H9 (cell line): ENCODE measurements around the gene PODNL1. TPM values are rescaled to one million over a fixed set of nuclear protein-coding genes. Genes with fewer than 3 reads are reported as not detected.

Source experiments
- DNase-seq: peaks from one replicate; pipeline ENCODE4 v3.0.0-alpha.2; 2017
- H2AFZ ChIP-seq: one replicate; pipeline ENCODE4 v1.6.1; 2013; ENCODE audit warnings: mild to moderate bottlenecking, low read length, control low read depth, moderate library complexity
- H2AK5ac ChIP-seq: 2 replicates; pipeline ENCODE4 v1.6.1; 2013; ENCODE audit warnings: low read length, control low read depth, mixed read lengths; ENCODE audit not compliant: insufficient read length
- H2BK120ac ChIP-seq: one replicate; pipeline ENCODE4 v1.6.1; 2013; ENCODE audit warnings: low read depth, mild to moderate bottlenecking, low read length, control low read depth, inconsistent platforms; ENCODE audit not compliant: poor library complexity, severe bottlenecking
- H2BK12ac ChIP-seq: 2 replicates; pipeline ENCODE4 v1.6.1; 2013; ENCODE audit warnings: low read length, control low read depth, mixed read lengths, low read depth; ENCODE audit not compliant: insufficient read length
- H2BK15ac ChIP-seq: 2 replicates; pipeline ENCODE4 v1.6.1; 2013; ENCODE audit warnings: low read depth, low read length, control low read depth
- H2BK20ac ChIP-seq: one replicate; pipeline ENCODE4 v1.6.1; 2013; ENCODE audit warnings: low read depth, mild to moderate bottlenecking, low read length, control low read depth, inconsistent platforms; ENCODE audit not compliant: poor library complexity, severe bottlenecking
- H2BK5ac ChIP-seq: 2 replicates; pipeline ENCODE4 v1.6.1; 2013; ENCODE audit warnings: low read length, control low read depth, mixed read lengths; ENCODE audit not compliant: insufficient read length
- H3K14ac ChIP-seq: 2 replicates; pipeline ENCODE4 v1.6.1; 2013; ENCODE audit warnings: low read length, control low read depth; ENCODE audit not compliant: insufficient read depth
- H3K18ac ChIP-seq: 2 replicates; pipeline ENCODE4 v1.6.1; 2013; ENCODE audit warnings: low read depth, mild to moderate bottlenecking, mixed read lengths, low read length, control low read depth; ENCODE audit not compliant: insufficient read length
- H3K23ac ChIP-seq: 2 replicates; pipeline ENCODE4 v1.6.1; 2013; ENCODE audit warnings: low read length, control low read depth, mixed read lengths, low read depth; ENCODE audit not compliant: insufficient read length
- H3K23me2 ChIP-seq: 2 replicates; pipeline ENCODE4 v1.6.1; 2013; ENCODE audit warnings: low read depth, mild to moderate bottlenecking, mixed read lengths, low read length, control low read depth; ENCODE audit not compliant: insufficient read length, poor library complexity, severe bottlenecking
- H3K27ac ChIP-seq: 2 replicates; pipeline ENCODE4 v1.5.1; 2013; ENCODE audit warnings: low read length, control low read depth, mixed read lengths, low read depth; ENCODE audit not compliant: insufficient read length
- H3K27me3 ChIP-seq: 2 replicates; pipeline ENCODE4 v1.6.1; 2013; ENCODE audit warnings: low read length, control low read depth, inconsistent platforms; ENCODE audit not compliant: insufficient read depth
- H3K4ac ChIP-seq: 2 replicates; pipeline ENCODE4 v1.6.1; 2013; ENCODE audit warnings: low read depth, mild to moderate bottlenecking, control low read depth, inconsistent platforms, low read length, moderate library complexity
- H3K4me1 ChIP-seq: 2 replicates; pipeline ENCODE4 v1.6.1; 2013; ENCODE audit warnings: low read length, control low read depth, inconsistent platforms; ENCODE audit not compliant: insufficient read depth
- H3K4me2 ChIP-seq: 2 replicates; pipeline ENCODE4 v1.6.1; 2013; ENCODE audit warnings: low read length, control low read depth, mixed read lengths; ENCODE audit not compliant: insufficient read length, insufficient read depth
- H3K56ac ChIP-seq: 2 replicates; pipeline ENCODE4 v1.6.1; 2013; ENCODE audit warnings: low read depth, mild to moderate bottlenecking, mixed read lengths, low read length, control low read depth; ENCODE audit not compliant: insufficient read length
- H3K79me1 ChIP-seq: 2 replicates; pipeline ENCODE4 v1.6.1; 2013; ENCODE audit warnings: low read depth, mild to moderate bottlenecking, moderate library complexity, low read length, control low read depth, inconsistent platforms; ENCODE audit not compliant: insufficient read depth, poor library complexity, severe bottlenecking
- H3K79me2 ChIP-seq: 2 replicates; pipeline ENCODE4 v1.6.1; 2013; ENCODE audit warnings: low read length, control low read depth, inconsistent platforms; ENCODE audit not compliant: insufficient read depth
- H3K9ac ChIP-seq: 2 replicates; pipeline ENCODE4 v1.6.1; 2013; ENCODE audit warnings: low read length, control low read depth, mixed read lengths; ENCODE audit not compliant: insufficient read length; ENCODE audit errors: extremely low read depth
- H3K9me3 ChIP-seq: one replicate; pipeline ENCODE4 v1.6.1; 2013; ENCODE audit warnings: low read depth, low read length, inconsistent platforms; ENCODE audit not compliant: control insufficient read depth
- H3T11ph ChIP-seq: one replicate; pipeline ENCODE4 v1.6.1; 2013; ENCODE audit warnings: mild to moderate bottlenecking, low read length, control low read depth, inconsistent platforms
- H4K20me1 ChIP-seq: one replicate; pipeline ENCODE4 v1.6.1; 2013; ENCODE audit not compliant: control insufficient read depth, insufficient read length, insufficient read depth
- H4K5ac ChIP-seq: 2 replicates; pipeline ENCODE4 v1.6.1; 2013; ENCODE audit warnings: low read depth, mild to moderate bottlenecking, mixed read lengths, low read length, control low read depth; ENCODE audit not compliant: insufficient read length
- H4K8ac ChIP-seq: replicated peaks from 2 replicates; pipeline ENCODE4 v1.6.1; 2013; ENCODE audit warnings: low read length, control low read depth, mixed read lengths, low read depth; ENCODE audit not compliant: insufficient read length
- H4K91ac ChIP-seq: 2 replicates; pipeline ENCODE4 v1.6.1; 2013; ENCODE audit warnings: low read depth, mild to moderate bottlenecking, moderate library complexity, mixed read lengths, low read length, control low read depth; ENCODE audit not compliant: insufficient read length
- H3K27ac Mint-ChIP-seq, 3 experiments: 2 replicates in 2 of 3; 3 replicates in 1 of 3; pipeline ENCODE4 v1.8.0; 2020 to 2021; ENCODE audit warnings: mixed read lengths in 3 of 3, mild to moderate bottlenecking in 1 of 3, moderate library complexity in 1 of 3
- H3K27me3 Mint-ChIP-seq: 2 replicates; pipeline ENCODE4 v1.8.0; 2021; ENCODE audit warnings: low read depth, mild to moderate bottlenecking, moderate library complexity, mixed read lengths
- H3K36me3 Mint-ChIP-seq, 3 experiments: 2 replicates in 2 of 3; 3 replicates in 1 of 3; pipeline ENCODE4 v1.8.0; 2020 to 2021; ENCODE audit warnings: low read depth in 3 of 3, mixed read lengths in 3 of 3; ENCODE audit not compliant: insufficient read depth in 1 of 3
- H3K4me1 Mint-ChIP-seq, 2 experiments: 2 replicates each; pipeline ENCODE4 v1.8.0; 2020; ENCODE audit warnings: mixed read lengths in 2 of 2
- H3K4me3 Mint-ChIP-seq, 2 experiments: 2 replicates in 1 of 2; 3 replicates in 1 of 2; pipeline ENCODE4 v1.8.0; 2020 to 2021; ENCODE audit warnings: mild to moderate bottlenecking in 2 of 2, mixed read lengths in 2 of 2, moderate library complexity in 1 of 2
- H3K9me3 Mint-ChIP-seq, 2 experiments: 2 replicates in 1 of 2; 3 replicates in 1 of 2; pipeline ENCODE4 v1.8.0; 2020; ENCODE audit warnings: mild to moderate bottlenecking in 2 of 2, mixed read lengths in 2 of 2, moderate library complexity in 1 of 2
- CTCF ChIP-seq: fragments of 200-600 bp; sonication (generic); conservative IDR thresholded peaks from 3 replicates; pipeline ENCODE4 v1.8.0; 2021; ENCODE audit warnings: antibody characterized with exemption, mild to moderate bottlenecking
- WGBS: extraction: QIAGEN DNeasy Blood & Tissue Kit; methylation state at CpG from one replicate; pipeline ENCODE4 v1.1.7; 2013; ENCODE audit warnings: missing lambda C conversion rate, low lambda C conversion rate, mixed read lengths; ENCODE audit not compliant: insufficient read length; ENCODE audit errors: extremely low coverage; 5-methylcytosine and 5-hydroxymethylcytosine counted together
- total RNA-seq: library from RNA; stranded (reverse); gene quantifications from 2 replicates; pipeline ENCODE4 v1.2.1, GENCODE V29; 2021

PODNL1 gene
- total RNA-seq, 1 experiment from 2014 or later = 0.68 TPM

- WGBS = no CpG with 5 or more reads among the region's 13 CpGs
- peaks cover 14% of the 10 kb centered on the region for H3K27me3 Mint-ChIP-seq
- H2BK120ac ChIP-seq = no peak overlapping the region
- no peaks in the 10 kb centered on the region for H3K9me3 ChIP-seq
- H3K4me1 ChIP-seq = no peaks in the 10 kb centered on the region
- peaks cover 0 to 2% of the 10 kb centered on the region in 2 experiments; a peak in 2 of 5 replicates for H3K9me3 Mint-ChIP-seq
- no peaks in the 10 kb centered on the region for H3K79me2 ChIP-seq
- H2BK5ac ChIP-seq = no peak overlapping the region
- no peak overlapping the region for H4K91ac ChIP-seq
- no peak overlapping the region for H2BK15ac ChIP-seq
- H2BK12ac ChIP-seq = no peak overlapping the region
- peaks cover 9 to 10% of the 10 kb centered on the region in 2 experiments for H3K4me1 Mint-ChIP-seq
- no peak for TF ChIP-seq CTCF
- H3K4me2 ChIP-seq = peak overlapping the region; percentile 80
- H3K18ac ChIP-seq = no peak overlapping the region
- no peak overlapping the region for H3K4ac ChIP-seq
- H3K27me3 ChIP-seq = no peaks in the 10 kb centered on the region
- no peak overlapping the region for H2AFZ ChIP-seq
- no peaks in the 10 kb centered on the region for H4K20me1 ChIP-seq
- H3K27ac ChIP-seq = no peak overlapping the region
- H2AK5ac ChIP-seq = no peak overlapping the region
- no peak overlapping the region for H3T11ph ChIP-seq
- peak overlapping the region; percentile 81 to 86 for H3K4me3 Mint-ChIP-seq
- no peak overlapping the region for H4K5ac ChIP-seq
- H3K9ac ChIP-seq = no peak overlapping the region
- no peak overlapping the region for H4K8ac ChIP-seq
- peak overlapping the region in 1 of 3 experiments; percentile 82; a peak in 2 of 7 replicates for H3K27ac Mint-ChIP-seq
- peaks cover 10% of the 10 kb centered on the region for H3K23me2 ChIP-seq
- no peak overlapping the region for H3K14ac ChIP-seq
- no peak overlapping the region for H3K23ac ChIP-seq
- H2BK20ac ChIP-seq = no peak overlapping the region
- no peaks in the 10 kb centered on the region for H3K79me1 ChIP-seq
- DNase-seq = no peak
- H3K36me3 Mint-ChIP-seq = peaks cover 6 to 23% (median 11%) of the 10 kb centered on the region in 3 experiments; a peak in 6 of 7 replicates
- H3K56ac ChIP-seq = no peak overlapping the region
Measured at GRCh38 chr19:13906521-13906904, 31.7 kb downstream of the PODNL1 start.
